A673 (cell line): Measurements from ENCODE around the gene TAS1R3. TPM values are rescaled to one million over a fixed set of nuclear protein-coding genes. Genes with fewer than 3 reads are reported as not detected.
A peak's percentile ranks its signal among the peaks of the same experiment; 100 is the strongest.

Experiments
- BruUV-seq: library from RNA; stranded (reverse); fragments of 400-500 nt; replicated peaks from 2 replicates; lab custom pipeline; 2021; lab: Mats Ljungman, UMichigan
- CTCF ChIA-PET: fragments of 300-600 bp; sonication (Branson Sonifier 250); formaldehyde crosslinking; loops from one replicate; lab custom pipeline; 2022; ENCODE audit warnings: antibody characterized with exemption; lab: Charles Lee
- POLR2A ChIA-PET: fragments of 300-600 bp; sonication (Branson Sonifier 250); formaldehyde crosslinking; loops from one replicate; lab custom pipeline; 2022; ENCODE audit warnings: antibody characterized with exemption; ENCODE audit not compliant: low non-redundant PET; lab: Charles Lee
- DNase-seq: peaks from one replicate; pipeline ENCODE4 v3.0.0-alpha.2; 2015; ENCODE audit warnings: low spot score
- H3K27ac ChIP-seq: fragments of 200-600 bp; sonication (generic); 2 replicates; pipeline ENCODE4 v1.5.1; 2016; ENCODE audit warnings: mixed run types, low read depth, mild to moderate bottlenecking, mixed read lengths, antibody characterized with exemption, low read length; ENCODE audit not compliant: poor library complexity, severe bottlenecking
- H3K27me3 ChIP-seq: fragments of 200-600 bp; sonication (generic); replicated peaks from 2 replicates; pipeline ENCODE4 v1.6.1; 2017; ENCODE audit warnings: mixed run types, low read depth, mild to moderate bottlenecking, mixed read lengths, antibody characterized with exemption, low read length; ENCODE audit not compliant: insufficient read depth, poor library complexity
- H3K36me3 ChIP-seq: fragments of 200-600 bp; sonication (generic); 2 replicates; pipeline ENCODE4 v1.6.1; 2016; ENCODE audit warnings: mixed run types, mild to moderate bottlenecking, mixed read lengths, antibody characterized with exemption, low read length; ENCODE audit not compliant: insufficient read depth, poor library complexity, severe bottlenecking
- H3K4me1 ChIP-seq: fragments of 200-600 bp; sonication (generic); 2 replicates; pipeline ENCODE4 v1.6.1; 2017; ENCODE audit warnings: mixed run types, mild to moderate bottlenecking, mixed read lengths, antibody characterized with exemption, low read length; ENCODE audit not compliant: insufficient read depth, poor library complexity, severe bottlenecking
- H3K4me3 ChIP-seq: fragments of 200-600 bp; sonication (generic); 2 replicates; pipeline ENCODE4 v1.5.1; 2016; ENCODE audit warnings: low read depth, mixed run types, mild to moderate bottlenecking, mixed read lengths, low read length; ENCODE audit not compliant: poor library complexity, severe bottlenecking
- H3K9me3 ChIP-seq: fragments of 200-600 bp; sonication (generic); 2 replicates; pipeline ENCODE4 v1.6.1; 2016; ENCODE audit warnings: mixed run types, low read depth, mild to moderate bottlenecking, mixed read lengths, antibody characterized with exemption, low read length; ENCODE audit not compliant: poor library complexity, severe bottlenecking
- CTCF ChIP-seq: fragments of 300-800, 200-600 bp; sonication (generic); conservative IDR thresholded peaks from 2 replicates; pipeline ENCODE4 v1.5.1; 2017; ENCODE audit warnings: low read depth, mild to moderate bottlenecking, antibody characterized with exemption, low read length, moderate library complexity, mixed read lengths
- EZH2 ChIP-seq: fragments of 200-600 bp; sonication (generic); IDR thresholded peaks from 2 replicates; pipeline ENCODE4 v1.6.1; 2017; ENCODE audit warnings: borderline replicate concordance, low read depth, mild to moderate bottlenecking, mixed read lengths, antibody characterized with exemption, low read length; ENCODE audit not compliant: poor library complexity, severe bottlenecking
- intact Hi-C: fragments of 100-400 bp; cut with micrococcal nuclease; formaldehyde crosslinking; loops from one replicate; pipeline ENCODE4 v1.10.0; 2022; ENCODE audit not compliant: unreplicated experiment
- total RNA-seq: library from RNA; stranded (reverse); gene quantifications from 2 replicates; pipeline ENCODE4 v1.2.3, GENCODE V29; 2021

The TAS1R3 gene
- total RNA-seq, 1 experiment from 2014 or later = 0.21 TPM

DNA sequence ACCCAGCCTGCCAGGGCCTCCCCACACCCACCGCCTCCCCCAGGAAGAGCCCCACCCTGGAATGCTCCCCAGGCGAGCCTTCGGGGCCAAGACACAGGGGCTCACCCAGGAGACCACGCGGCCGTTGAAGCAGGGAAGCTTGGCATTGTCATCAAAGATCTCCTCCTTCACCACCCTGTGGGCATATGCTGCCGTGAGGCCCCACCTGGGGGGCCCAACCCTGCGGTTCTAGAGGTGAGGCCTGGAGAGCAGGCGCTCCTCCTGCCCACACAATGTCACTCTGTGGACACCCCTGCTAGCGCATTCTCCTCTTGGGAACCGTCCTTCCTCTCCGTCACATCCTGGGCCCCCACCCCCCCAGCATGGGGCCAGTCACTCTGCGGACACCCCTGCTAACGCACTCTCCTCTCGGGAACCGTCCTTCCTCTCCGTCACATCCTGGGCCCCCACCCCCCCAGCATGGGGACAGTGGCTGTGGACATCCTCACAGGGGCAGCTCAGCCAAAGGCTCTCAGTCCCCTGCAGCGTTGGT lies 11.6 kb downstream of the TAS1R3 start:
- Histone ChIP-seq H3K36me3 (peaks cover 6% of the 10 kb centered on the region), H3K27ac (no peak overlapping the region), H3K27me3 (no peaks in the 10 kb centered on the region), H3K4me3 (no peak overlapping the region), H3K9me3 (no peaks in the 10 kb centered on the region), H3K4me1 (peaks cover 2% of the 10 kb centered on the region)
- CTCF ChIA-PET = no interaction called here
- POLR2A ChIA-PET = no interaction called here
- intact Hi-C loops = no loop called here
- no peak for DNase-seq
- TF ChIP-seq CTCF = no peak
- TF ChIP-seq EZH2 = no peak
- BruUV-seq = no TSS peak

- no peak overlapping the region for H3K27ac ChIP-seq
- ChIA-PET CTCF (no interaction called here), POLR2A (no interaction called here)
- peaks cover 3% of the 10 kb centered on the region for H3K4me1 ChIP-seq
- no peaks in the 10 kb centered on the region for H3K27me3 ChIP-seq
- H3K9me3 ChIP-seq = no peaks in the 10 kb centered on the region
- TF ChIP-seq CTCF (no peak), EZH2 (no peak)
- peaks cover 6% of the 10 kb centered on the region for H3K36me3 ChIP-seq
- no peak for DNase-seq
- H3K4me3 ChIP-seq = no peak overlapping the region
- BruUV-seq = no TSS peak
- intact Hi-C loops = no loop called here
These were observed 12.8 kb downstream of the TAS1R3 start for GRCh38 chr1:1343811-1344421.

DNA sequence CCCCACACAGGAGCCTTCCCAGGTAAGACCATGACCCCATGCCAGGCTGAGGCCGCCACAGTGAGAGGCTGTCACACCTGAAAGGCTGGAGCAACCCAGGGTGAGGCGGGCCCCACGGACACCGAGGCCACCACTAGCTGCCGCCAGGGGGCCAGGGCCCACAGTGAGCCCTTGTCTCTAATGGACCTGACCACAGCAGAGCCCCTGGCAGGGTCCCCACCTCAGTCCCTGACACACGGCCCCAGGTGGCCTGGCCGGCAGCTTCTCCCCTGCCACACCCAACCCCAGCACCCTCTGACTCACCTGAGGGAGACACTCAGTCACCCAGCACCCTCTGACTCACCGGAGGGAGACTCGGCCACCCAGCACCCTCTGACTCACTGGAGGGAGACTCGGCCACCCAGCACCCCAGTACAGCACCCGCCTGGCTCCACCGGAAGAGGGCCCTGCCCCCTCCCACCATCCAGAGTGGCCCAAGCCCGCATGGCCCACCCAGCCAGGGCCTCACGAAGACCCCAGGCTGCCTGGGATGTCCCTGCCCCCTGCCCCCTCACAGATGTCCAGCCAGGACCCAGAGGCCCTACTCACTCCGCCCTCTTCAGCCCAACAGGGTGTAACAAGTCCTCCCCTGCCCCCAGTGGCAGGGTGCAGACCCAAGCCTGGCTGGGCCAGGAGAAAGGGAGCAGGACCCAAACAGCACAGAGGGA lies 13.7 kb downstream of the TAS1R3 start:
- no peaks in the 10 kb centered on the region for H3K27me3 ChIP-seq
- ChIA-PET POLR2A (no interaction called here), CTCF (no interaction called here)
- no peak overlapping the region for H3K4me3 ChIP-seq
- no peaks in the 10 kb centered on the region for H3K9me3 ChIP-seq
- no TSS peak for BruUV-seq
- peaks cover 6% of the 10 kb centered on the region for H3K36me3 ChIP-seq
- H3K27ac ChIP-seq = peak overlapping the region; percentile 16
- TF ChIP-seq EZH2 (no peak), CTCF (peak; percentile 46)
- no peak for DNase-seq
- intact Hi-C loops = no loop called here
- H3K4me1 ChIP-seq = peaks cover 3% of the 10 kb centered on the region
